ENCODE data around the gene WDR89.
"Not testable (repeated sequence)": the region's sequence is repeated elsewhere in the genome, so short reads cannot be mapped to it uniquely, and the experiment has no call there.

Gene WDR89, protein sequence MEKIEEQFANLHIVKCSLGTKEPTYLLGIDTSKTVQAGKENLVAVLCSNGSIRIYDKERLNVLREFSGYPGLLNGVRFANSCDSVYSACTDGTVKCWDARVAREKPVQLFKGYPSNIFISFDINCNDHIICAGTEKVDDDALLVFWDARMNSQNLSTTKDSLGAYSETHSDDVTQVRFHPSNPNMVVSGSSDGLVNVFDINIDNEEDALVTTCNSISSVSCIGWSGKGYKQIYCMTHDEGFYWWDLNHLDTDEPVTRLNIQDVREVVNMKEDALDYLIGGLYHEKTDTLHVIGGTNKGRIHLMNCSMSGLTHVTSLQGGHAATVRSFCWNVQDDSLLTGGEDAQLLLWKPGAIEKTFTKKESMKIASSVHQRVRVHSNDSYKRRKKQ

DNA sequence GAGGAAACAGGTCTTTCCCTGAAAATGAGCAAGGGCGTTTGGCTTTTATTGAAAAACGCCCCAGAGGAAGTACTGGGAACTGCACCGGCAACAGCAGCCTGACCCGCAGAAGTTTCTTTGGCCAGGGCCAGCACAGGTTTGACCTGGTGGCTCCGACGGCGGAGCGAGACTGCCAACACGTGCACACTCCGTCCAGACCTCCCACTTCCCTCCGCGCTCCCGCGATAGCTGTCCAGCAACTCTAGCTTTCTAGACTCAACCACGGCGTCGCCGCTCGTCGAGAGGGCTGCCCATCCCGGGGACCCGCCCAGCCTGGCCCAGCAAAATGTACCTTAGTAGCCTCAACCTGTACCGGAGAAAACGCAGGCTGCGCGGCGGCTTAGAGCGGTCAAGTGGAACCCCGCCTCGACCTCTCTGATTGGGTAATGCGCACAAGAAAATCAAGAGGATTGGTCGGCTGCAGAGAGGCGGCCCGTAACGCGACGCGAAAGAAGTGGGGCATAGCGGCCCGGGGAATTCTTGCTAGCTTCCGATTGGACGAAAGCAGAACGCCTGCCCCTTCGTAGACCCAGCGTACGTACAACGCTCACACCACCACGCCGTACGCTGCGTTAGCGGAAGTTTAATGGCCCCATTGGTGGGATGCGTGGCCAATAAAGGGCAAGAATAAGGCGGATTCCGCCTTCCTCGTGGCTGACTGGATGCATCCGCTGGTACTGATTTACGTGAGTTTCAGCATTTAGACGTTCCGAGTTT is at the start of gene WDR89:
Gene WDR89 (minus strand): TSS at position 399 of the 756 bp plus-strand sequence. CDS start 41,929 bp downstream, outside the sequence.
- DNase-seq (ENCODE audit: low spot score): peak; percentile 98

DNA sequence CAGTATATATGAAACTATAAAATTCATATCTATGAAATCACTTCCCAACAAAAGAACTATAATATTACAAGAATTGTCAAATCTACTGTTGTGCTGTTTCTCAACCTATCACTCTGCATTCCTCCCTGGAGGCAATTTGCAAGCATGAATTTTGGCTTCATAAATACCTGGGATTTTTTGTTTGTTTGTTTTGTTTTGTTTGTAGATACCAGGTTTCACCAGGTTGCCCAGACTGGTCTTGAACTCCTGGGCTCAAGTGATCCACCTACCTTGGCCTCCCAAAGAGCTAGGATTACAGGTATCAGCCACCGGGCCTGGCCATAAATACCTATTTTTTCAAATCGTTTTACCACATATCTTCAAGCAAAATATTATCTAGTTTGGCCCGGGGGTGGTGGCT is 47.5 kb upstream of the WDR89 start:
- no peak for DNase-seq (ENCODE audit: low spot score)

DNA sequence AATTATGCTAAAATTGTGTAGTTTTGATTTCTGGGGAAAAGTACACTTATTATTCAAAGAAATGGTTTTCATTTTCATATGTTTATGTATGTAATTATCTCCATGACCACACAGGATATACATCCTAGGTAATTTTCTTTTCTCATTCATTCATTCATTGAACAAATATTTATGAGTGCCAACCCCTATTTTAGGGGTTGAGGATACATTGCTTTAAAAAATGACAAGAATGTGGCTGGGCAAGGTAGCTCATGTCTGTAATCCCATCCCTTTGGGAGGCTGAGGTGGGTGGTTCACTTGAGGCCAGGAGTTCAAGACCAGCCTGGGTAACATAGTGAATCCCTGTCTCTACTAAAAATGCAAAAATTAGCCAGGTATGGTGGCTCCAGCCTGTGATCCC is 45.3 kb upstream of the WDR89 start:
- DNase-seq (ENCODE audit: low spot score): no peak

GRCh38 chr14:63685401-63685800 is 43.7 kb upstream of the WDR89 start:
- no peak for DNase-seq (ENCODE audit: low spot score)

- DNase-seq (ENCODE audit: low spot score): no peak
Observed at GRCh38 chr14:63682727-63683593, 41.3 kb upstream of the WDR89 start.

- DNase-seq (ENCODE audit: low spot score): no peak
Observed at GRCh38 chr14:63678536-63678935, 36.9 kb upstream of the WDR89 start.

DNA sequence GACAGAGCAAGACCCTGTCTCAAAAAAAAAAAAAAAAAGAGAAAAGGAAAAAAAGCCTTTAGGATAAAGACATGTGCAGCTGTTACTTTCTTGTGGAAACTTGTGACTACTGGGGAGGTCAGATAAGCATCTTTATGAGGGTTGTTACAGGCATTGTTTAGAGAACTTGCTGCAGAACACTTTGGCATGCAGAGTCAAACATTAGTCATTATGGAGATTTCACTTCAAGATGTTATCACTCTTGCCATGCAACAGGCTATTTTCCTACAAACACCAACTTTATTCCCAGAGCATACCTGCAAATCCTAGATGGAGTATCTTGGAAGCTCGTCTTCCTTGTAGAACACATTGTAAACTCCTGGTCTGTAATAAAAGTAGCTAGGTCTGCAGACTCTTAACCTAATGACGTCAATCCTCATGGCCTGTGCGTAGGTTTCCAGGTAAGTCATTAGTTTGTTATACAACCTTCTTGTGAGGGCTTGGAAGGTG is 36.3 kb upstream of the WDR89 start:
- no peak for DNase-seq (ENCODE audit: low spot score)

GRCh38 chr14:63676615-63677014 is 34.9 kb upstream of the WDR89 start:
- no peak for DNase-seq (ENCODE audit: low spot score)

- DNase-seq (ENCODE audit: low spot score): no peak
Observed at GRCh38 chr14:63673886-63674497, 32.3 kb upstream of the WDR89 start.

- no peak for DNase-seq (ENCODE audit: low spot score)
Observed at GRCh38 chr14:63673255-63673654, 31.6 kb upstream of the WDR89 start.

DNA sequence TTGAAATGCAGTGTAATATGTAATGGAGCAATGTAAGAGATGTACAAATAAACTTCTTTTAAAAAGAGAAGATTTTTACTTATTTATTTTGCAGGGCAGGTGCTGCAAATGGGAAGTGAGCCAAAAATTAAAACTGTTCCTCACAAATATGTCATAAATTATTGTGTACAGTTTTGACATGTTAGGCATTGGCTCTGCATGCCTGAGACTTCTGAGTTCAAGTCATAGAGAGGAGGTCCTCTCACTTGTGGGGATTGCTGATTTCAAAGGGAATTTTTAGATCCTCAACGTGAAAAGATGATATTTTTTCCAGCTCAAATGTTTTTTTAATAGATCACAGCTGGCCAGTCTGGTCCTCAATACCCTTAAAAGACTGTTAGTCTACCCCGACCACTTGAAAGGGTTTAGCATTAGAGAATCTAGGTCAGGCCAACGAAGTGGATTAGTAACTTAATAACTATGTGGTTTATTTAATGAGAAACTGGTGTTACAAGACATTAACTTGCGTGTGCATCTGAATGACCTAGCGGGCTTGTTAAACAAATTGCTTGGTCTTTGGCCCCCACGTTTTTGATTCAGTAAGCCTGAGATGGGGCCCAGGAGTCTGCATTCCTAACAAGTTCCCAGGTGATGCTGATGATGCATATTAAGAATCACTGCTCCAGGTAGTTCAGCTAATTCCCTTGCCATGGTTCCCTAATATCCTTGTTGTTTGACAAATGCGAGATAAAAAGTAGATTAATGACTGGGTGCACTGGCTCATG is 30.9 kb upstream of the WDR89 start:
- no peak for DNase-seq (ENCODE audit: low spot score)

- DNase-seq (ENCODE audit: low spot score): no peak
Observed at GRCh38 chr14:63671987-63672386, 30.3 kb upstream of the WDR89 start.

DNA sequence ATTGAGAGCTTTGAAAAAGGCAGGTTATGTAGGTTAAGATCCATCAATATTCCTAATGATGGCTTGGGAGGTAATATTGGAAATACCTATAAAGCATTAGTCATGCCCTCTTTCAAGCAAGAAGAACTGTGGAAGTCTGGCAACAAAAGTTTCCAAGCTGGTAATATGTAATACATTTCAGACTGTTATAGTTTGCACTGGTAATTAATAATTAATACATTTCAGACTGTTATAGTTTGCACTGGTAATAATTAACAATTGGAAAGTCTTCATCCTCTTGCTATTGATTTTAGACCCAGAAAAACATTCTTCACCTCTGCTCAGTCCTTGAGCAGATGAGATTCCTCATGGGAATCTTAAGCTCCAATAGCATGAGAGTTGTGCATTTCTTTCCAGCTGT is 29.0 kb upstream of the WDR89 start:
- DNase-seq (ENCODE audit: low spot score): no peak

- no peak for DNase-seq (ENCODE audit: low spot score)
Observed at GRCh38 chr14:63666335-63666734, 24.7 kb upstream of the WDR89 start.

DNA sequence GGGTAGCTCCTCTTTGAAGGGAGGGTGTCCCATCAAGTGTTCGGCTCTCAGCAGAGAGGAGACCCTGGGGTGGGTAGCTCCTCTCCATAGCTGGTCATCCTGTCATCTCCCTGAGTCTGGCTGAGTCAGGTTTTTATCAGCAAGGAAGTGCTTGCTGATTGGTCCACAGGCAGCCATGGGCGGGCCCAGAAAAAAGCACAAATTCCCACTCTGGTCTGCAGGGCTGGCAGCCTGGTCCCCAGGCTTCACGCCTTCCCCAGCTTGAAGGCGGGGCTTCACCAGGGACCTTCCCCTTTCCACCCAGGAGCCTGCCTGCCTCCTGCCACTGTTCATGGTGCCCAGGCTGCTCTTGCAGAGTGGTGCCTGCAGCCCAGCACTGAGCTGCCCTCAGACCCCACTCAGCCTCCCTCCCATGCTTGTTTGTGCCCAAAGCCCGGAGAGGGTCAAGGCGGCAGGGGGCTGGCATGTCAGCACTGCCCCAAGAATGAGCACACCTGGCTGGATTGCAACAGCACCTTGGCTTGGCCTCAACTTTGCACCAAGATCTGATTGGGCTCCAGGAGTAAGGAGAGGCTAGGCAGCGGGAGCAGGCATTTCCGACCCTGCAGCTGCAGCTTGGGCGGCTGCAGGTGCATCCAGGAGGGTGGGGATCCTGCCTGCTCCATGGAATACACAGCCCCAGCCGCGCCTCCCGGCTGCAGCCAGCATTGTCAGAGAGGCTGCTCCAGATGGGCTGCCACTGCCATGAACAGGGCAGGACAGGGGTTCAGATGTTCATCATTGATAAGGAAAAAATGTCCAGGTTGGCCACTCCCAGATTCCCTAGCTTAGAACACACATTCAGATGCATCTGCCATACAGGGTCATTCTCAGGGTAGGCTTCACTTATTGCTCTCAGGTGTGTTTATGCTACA is 22.0 kb upstream of the WDR89 start:
- DNase-seq (ENCODE audit: low spot score): no peak

DNA sequence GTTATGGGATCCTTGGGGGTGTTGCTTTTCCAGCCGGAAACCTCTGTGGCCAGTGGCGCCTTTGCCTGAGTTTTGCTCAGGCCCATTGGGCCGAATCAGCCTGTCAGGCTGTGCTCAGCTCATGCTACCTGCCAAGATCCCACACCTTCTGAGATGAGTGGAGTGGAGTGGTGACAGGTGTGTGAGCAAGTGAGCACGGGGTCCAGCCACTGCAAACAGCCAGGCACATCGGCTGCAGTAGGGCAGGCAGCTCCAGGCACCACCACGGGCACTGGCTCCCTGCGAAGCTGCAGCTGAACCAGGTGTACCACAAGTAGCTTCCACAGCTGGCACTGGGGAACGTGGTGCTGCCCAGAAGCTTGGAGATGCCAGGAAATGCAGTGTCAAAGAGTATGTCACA is 21.1 kb upstream of the WDR89 start:
- no peak for DNase-seq (ENCODE audit: low spot score)

GRCh38 chr14:63661881-63662280 is 20.2 kb upstream of the WDR89 start:
- not testable (repeated sequence) for DNase-seq (ENCODE audit: low spot score)

DNA sequence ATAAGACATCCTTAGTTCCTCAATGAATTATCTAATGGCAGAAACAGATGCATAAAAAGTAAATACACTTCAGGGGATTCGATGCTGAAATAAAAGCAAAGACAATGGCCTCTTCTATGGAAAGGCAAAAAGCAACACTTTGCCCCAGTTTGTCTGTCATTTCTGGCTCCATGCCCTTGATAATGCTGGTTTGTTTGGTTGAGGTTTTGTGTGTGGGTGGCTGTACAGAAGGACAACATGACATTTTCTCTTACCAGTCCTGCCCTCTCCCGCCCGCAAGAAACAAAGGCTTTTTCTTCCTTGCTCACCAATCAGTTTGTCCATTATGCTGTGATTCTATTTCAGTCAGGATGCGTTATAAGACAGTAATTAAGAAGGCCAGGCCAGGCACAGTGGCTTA is 18.1 kb upstream of the WDR89 start:
- DNase-seq (ENCODE audit: low spot score): no peak

DNA sequence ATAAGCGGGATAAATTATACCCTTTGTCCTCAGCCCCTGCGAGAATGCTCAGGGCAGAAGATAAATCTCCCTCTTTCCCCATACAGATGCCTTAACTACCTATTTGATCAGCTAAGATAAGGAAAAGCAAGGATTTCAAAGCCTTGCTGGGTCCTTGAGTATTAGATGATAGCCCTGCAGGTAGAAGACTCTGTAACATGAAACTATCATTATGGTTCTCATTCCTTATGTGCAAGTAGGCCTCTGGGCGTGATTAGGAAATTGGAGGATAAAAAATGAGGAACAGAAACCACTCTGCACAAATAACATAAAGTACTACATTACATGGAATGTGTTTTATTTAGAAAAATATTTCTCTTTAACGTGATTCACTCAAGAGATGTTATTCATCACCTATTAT is 14.5 kb upstream of the WDR89 start:
- no peak for DNase-seq (ENCODE audit: low spot score)

DNA sequence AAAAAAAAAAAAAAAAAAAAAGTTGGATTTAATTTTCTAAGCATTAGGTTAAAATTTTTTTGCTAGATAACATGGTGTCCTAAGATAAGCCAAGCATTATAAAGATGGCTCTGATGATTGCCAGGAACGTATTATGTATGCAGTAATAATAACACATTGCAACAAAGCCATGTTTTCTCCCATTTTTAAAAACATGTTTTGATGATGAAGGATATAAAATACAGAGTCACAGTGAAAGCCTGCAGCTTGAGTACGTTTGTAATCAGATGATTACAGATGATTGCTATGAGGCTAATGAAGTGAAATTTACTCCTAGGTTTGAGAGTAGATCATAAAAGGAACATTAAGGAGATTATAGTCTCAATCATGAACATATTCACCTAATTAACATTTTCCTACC is 13.3 kb upstream of the WDR89 start:
- no peak for DNase-seq (ENCODE audit: low spot score)
